CD4-positive, alpha-beta T cell treated with Interleukin-15 for 1 hour (primary cell): ENCODE measurements around the gene IFIT3.
A peak's percentile ranks its signal among the peaks of the same experiment; 100 is the strongest.
"Not testable (repeated sequence)": the region's sequence is repeated elsewhere in the genome, so short reads cannot be mapped to it uniquely, and the experiment has no call there.

Experiments used
- DNase-seq: peaks from one replicate; pipeline ENCODE4 v3.0.0-alpha.2; 2020

IFIT3 gene, protein sequence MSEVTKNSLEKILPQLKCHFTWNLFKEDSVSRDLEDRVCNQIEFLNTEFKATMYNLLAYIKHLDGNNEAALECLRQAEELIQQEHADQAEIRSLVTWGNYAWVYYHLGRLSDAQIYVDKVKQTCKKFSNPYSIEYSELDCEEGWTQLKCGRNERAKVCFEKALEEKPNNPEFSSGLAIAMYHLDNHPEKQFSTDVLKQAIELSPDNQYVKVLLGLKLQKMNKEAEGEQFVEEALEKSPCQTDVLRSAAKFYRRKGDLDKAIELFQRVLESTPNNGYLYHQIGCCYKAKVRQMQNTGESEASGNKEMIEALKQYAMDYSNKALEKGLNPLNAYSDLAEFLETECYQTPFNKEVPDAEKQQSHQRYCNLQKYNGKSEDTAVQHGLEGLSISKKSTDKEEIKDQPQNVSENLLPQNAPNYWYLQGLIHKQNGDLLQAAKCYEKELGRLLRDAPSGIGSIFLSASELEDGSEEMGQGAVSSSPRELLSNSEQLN

DNA sequence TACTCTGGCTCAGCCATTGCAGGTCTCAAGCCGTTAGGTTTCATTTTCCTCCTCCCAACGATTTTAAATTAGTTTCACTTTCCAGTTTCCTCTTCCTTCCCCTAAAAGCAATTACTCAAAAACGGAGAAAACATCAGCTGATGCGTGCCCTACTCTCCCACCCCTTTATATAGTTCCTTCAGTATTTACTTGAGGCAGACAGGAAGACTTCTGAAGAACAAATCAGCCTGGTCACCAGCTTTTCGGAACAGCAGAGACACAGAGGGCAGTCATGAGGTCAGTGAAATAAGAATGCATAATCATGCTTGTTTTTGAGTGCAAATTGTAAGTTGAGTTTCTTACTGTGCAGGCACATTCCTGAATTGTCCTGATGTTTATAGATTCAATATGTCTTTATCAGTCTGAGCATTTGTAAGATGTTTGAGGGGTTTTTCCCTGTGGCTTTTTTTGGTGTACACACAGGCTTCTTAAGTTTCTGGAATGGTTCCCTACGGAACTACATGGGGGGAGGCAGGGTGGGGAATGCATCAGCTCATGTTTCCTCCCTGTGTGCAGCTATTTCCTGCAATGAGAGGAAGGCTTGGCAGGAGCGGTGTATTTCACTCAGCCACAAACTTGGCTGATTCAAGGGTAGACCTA lies at the start of gene IFIT3:
Gene IFIT3, plus strand, starts transcription at position 195 of the 639 bp plus-strand sequence. Its CDS starts 77 bp downstream, at position 272.
- peak; percentile 43 for DNase-seq

- DNase-seq = no peak
Observed at GRCh38 chr10:89278034-89278535, 49.7 kb upstream of the IFIT3 start.

GRCh38 chr10:89278900-89279392 lies 48.9 kb upstream of the IFIT3 start:
- no peak for DNase-seq

- no peak for DNase-seq
Observed at GRCh38 chr10:89279421-89279869, 48.4 kb upstream of the IFIT3 start.

GRCh38 chr10:89280508-89280907 lies 47.3 kb upstream of the IFIT3 start:
- no peak for DNase-seq

GRCh38 chr10:89281606-89282395 lies 46.0 kb upstream of the IFIT3 start:
- DNase-seq = no peak

DNA sequence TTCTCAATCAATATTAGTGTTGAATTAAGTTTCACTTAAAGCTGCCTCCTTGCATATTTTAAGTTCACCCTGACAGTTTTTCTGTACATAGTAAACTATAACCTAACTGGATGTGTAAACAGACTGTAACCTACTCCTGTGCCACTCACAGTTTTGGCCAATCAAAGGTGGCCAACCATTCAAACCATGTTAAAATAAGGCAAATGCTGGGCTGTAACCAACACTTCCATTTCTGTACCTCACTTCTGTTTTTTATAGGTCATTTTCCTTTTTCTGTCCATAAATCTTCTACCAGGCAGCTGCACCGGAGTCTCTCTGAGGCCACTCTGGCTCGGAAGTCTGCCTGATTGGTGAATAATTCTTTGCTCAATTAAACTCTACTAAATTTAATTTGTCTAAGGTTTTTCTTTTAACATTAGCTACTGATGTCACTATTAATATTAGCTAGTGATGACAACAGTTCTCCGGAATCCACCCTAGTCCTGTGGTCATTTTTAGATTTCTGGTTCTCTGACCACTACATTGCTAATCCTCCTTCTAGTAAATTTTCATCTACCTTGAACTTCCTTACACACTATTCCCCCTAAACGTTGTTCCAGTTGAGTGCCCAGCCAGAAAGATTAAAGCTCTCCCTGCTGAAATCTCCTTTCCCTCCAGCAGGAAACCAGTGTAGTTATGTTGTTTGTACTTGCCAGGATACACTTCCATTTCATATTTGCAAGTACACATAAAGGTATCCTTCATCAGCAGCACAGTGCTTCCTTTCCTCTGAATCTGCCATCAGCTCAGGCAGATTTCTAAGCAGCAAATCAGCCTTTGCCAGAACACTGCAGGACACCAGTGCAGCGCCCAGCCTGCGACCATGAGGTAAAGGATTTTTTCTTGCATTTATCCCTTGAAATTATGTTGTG lies 44.5 kb upstream of the IFIT3 start:
- DNase-seq = no peak

DNA sequence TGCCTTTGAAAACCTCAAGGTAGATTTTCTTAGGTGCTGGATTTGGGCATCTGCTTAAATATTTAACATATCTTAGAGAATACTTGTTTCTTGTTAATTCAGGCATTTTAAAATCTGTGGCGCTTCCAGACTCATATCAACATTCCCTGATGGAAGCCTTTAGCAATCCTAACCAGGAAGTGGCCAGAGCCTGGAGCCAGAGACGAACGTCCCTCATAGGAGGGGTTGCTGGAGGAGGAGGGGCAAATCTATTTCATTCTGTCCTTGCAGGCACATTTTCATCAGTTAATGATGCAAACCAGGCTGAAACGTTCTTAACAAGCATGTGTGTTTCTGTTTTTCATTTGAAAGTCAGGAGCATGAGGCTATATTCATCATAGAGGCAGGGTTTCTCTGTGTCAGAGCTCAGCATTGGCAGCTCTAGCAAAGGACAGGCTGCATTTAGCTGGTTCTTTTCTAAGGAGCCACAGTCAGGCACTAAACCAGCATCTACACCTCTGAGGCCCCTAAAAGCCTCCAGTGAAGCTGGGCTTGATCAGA lies 43.8 kb upstream of the IFIT3 start:
- no peak for DNase-seq

DNA sequence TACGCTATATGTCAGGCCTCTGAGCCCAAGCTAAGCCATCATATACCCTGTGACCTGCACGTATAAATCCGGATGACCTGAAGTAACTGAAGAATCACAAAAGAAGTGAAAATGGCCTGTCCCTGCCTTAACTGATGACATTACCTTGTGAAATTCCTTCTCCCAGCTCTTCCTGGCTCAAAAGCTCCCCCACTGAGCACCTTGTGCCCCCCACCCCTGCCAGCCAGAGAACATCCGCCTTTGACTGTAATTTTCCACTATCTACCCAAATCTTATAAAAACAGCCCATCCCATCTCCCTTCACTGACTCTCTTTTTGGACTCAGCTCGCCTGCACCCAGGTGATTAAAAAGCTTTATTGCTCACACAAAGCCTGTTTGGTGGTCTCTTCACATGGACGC lies 43.1 kb upstream of the IFIT3 start:
- not testable (repeated sequence) for DNase-seq

DNA sequence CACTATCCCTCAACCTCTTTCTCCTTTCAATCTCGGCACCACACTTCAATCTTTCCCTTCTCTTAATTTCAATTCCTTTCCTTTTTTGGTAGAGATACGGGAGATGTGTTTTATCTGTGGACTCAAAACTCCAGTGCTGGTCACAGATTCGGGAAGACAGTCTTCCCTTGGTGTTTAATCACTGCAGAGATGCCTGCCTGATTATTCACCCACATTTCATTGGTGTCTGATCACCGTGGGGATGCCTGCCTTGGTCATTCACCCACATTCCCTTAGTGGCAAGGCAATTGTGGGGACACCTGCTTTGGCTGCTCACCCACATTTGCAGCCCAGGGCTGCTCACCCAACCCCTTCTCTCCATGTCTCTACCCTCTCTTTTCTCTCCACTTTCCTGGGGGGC lies 42.5 kb upstream of the IFIT3 start:
- not testable (repeated sequence) for DNase-seq

- DNase-seq = no peak
Observed at GRCh38 chr10:89294721-89295239, 33.0 kb upstream of the IFIT3 start.

DNA sequence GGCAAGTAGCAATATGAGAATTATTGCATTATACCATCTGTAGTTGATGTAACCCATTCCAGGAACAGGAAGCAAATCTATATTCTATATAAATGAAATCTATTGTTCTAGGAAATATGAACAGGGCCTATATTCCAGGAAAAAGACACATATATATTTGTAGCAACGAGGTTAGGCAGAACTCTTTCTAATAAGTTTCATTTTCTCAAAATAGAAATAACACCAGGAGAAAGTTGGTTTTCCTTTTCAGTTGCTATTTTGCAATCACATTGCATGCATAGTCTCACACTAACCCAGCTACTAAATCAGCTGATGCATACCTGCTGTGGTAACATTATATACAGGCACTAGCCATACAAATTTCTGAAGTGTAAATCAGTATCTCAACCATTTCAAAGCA lies 32.2 kb upstream of the IFIT3 start:
- DNase-seq = no peak

DNA sequence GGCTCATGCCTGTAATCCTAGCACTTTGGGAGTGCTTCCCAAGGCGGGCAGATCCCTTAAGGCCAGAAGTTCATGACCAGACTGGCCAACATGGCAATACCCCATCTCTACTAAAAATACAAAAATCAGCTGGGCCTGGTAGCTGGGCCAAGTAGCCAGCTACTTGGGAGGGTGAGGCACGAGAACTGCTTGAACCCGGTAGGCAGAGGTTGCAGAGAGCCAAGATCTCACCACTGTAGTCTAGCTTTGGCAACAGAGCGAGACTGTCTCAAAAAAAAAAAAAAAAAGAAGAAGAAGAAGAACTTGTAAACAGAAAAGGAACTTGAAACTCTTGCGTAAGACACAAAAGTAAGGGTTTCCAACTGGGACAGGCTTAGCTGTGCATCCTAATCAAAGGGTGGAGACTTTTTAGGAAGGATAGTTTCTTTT lies 31.6 kb upstream of the IFIT3 start:
- DNase-seq = peak; percentile 19

GRCh38 chr10:89297356-89297755 lies 30.4 kb upstream of the IFIT3 start:
- no peak for DNase-seq

DNA sequence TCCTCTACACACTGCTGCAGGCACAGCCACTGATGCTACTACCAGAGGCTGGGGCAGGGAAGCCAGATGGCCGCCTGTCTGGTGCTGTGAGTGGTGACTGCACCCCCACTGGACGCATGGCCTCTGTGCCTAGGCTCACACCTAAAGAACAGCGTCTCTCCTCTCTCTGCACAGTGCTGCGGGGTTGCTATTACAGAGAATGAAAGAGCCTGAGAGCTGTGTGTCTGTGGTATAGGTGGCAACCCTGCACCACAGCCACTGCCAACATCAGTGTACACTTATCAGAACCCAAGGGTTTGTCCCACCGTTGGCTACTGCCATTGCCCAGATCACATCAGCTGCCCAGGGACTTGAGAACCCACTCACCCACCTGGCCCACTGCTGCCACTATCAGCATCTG lies 30.0 kb upstream of the IFIT3 start:
- DNase-seq = no peak

DNA sequence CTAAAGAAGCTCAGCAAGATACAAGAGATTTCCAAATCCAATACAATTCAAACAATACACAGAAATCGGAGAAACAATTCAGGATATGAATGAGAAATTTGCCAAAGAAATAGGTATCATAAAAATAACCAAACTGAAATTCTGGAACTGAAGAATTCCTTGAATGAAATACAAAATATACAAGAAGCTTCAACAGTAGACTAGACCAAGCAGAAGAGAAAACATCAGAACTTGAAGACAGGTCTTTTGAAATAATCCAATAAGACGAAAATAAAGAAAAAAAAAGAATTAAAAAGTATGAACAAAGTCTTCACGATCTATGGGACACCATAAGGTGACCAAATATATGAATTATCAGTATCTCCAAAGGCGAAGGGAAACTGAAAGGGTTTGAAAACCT lies 28.8 kb upstream of the IFIT3 start:
- DNase-seq = no peak

GRCh38 chr10:89301232-89301631 lies 26.6 kb upstream of the IFIT3 start:
- peak; percentile 38 for DNase-seq

DNA sequence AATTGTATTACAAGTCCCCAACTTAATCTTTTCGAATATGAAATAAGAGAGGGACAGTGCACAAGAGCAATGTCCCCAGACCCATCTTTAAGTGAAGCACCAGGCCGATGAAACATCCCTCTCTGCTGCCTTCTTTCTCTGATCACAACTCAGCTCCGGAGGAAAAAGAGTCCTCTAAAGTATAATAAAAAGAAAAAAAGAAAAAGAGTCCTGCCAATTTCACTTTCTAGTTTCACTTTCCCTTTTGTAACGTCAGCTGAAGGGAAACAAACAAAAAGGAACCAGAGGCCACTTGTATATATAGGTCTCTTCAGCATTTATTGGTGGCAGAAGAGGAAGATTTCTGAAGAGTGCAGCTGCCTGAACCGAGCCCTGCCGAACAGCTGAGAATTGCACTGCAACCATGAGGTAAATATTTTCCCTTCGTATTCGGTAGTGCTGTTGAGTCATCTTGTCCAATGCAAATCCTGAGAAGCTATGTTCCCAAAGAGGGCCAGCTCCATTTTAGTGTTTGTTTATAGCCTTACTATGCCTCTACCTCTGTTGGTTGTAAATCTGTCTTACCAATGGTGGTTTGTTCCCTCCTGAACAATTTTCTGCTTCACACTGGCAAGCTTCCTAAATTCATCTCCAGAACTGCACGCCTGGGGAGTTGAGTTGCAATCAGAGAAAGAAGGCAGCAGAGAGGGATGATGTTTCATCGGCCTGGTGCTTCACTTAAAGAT lies 25.9 kb upstream of the IFIT3 start, which contains the start of gene IFIT2:
Gene IFIT2, plus strand, starts transcription at position 326 of the 725 bp plus-strand sequence. Its CDS starts 78 bp downstream, at position 404.
- DNase-seq = peak; percentile 48

DNA sequence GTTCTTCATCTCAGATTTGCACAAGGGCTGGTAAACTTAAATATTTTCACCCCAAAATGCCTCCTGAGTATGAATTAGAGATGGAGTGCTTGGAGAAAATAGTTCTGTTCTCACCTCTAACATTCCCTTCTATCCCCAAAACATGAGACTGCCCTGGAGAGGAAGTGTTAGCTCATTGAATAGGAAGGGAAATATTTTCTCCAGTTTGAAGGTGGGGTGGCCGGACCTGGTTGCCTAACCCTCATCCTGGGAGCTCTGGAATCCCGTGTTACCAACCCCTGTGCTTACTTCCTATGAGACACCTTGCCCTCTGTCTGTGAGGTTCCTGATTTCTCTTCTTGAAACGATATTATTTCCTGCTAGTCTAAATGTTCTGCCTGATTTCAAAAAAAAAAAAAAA lies 25.2 kb upstream of the IFIT3 start:
- DNase-seq = no peak

GRCh38 chr10:89303161-89303560 lies 24.6 kb upstream of the IFIT3 start:
- DNase-seq = no peak
